Gastroesophageal sphincter (tissue), 4 donors: ENCODE results near the gene FARS2. TPM values are rescaled to one million over a fixed set of nuclear protein-coding genes. Genes with fewer than 3 reads are reported as not detected.

Experiments
- ATAC-seq: fragments of 150-250 bp; one replicate; pipeline ENCODE4 v1.9.1; 2016; ENCODE audit warnings: mild to moderate bottlenecking, moderate library complexity
- H3K27ac ChIP-seq, 4 donors: fragments of 200-600 bp; sonication (generic) in 3 of 4; 1 replicate in 3 of 4; 2 replicates in 1 of 4; pipeline ENCODE4 v1.5.1; 2016 to 2019
- H3K27me3 ChIP-seq: fragments of 200-600 bp; sonication (generic); one replicate; pipeline ENCODE4 v1.5.1; 2019
- H3K36me3 ChIP-seq, 2 donors: fragments of 200-600 bp; sonication (generic); one replicate each; pipeline ENCODE4 v1.5.1; 2019; ENCODE audit warnings: control low read depth in 1 of 2
- H3K4me1 ChIP-seq, 3 donors: fragments of 200-600 bp; sonication (generic); 1 replicate in 2 of 3; 2 replicates in 1 of 3; pipeline ENCODE4 v1.5.1; 2016 to 2019; ENCODE audit warnings: control low read depth in 2 of 3
- H3K4me3 ChIP-seq, 2 donors: fragments of 200-600 bp; sonication (generic); one replicate each; pipeline ENCODE4 v1.5.1; 2019; ENCODE audit warnings: mild to moderate bottlenecking in 1 of 2, moderate library complexity in 1 of 2
- H3K9me3 ChIP-seq, 3 donors: fragments of 200-600 bp; sonication (generic); one replicate each; pipeline ENCODE4 v1.5.1; 2017 to 2019; ENCODE audit warnings: control low read depth in 2 of 3
- CTCF ChIP-seq, 4 experiments: fragments of 200-600 bp in 2 of 4; fragments of 450-650 bp in 2 of 4; sonication (generic) in 1 of 4; IDR thresholded peaks; one replicate each; pipeline ENCODE4 v1.5.1; 2017 to 2019; ENCODE audit warnings: antibody characterized with exemption in 4 of 4, mild to moderate bottlenecking in 2 of 4, moderate library complexity in 2 of 4
- EP300 ChIP-seq: sonication (generic); formaldehyde crosslinking; IDR thresholded peaks from one replicate; pipeline ENCODE4 v1.6.1; 2017; ENCODE audit warnings: antibody characterized with exemption, mild to moderate bottlenecking
- POLR2A ChIP-seq, 2 donors: fragments of 450-650 bp; IDR thresholded peaks; one replicate each; pipeline ENCODE4 v1.6.1; 2017; ENCODE audit warnings: antibody characterized with exemption in 2 of 2, mild to moderate bottlenecking in 2 of 2, moderate library complexity in 1 of 2
- POLR2AphosphoS5 ChIP-seq: sonication (generic); formaldehyde crosslinking; IDR thresholded peaks from one replicate; pipeline ENCODE4 v1.6.1; 2017; ENCODE audit warnings: antibody characterized with exemption
- WGBS, 2 donors: methylation state at CpG; one replicate each; pipeline ENCODE4 v1.1.5; 2018; ENCODE audit warnings: low coverage in 1 of 2; 5-methylcytosine and 5-hydroxymethylcytosine counted together
- total RNA-seq, 4 donors: library from RNA; depleted of rRNA; stranded (reverse); fragments of >200 nt; gene quantifications; one replicate each; pipeline ENCODE4 v1.1.0, GENCODE V29; 2016

Gene FARS2
- total RNA-seq, 4 donors from 2014 or later, result 9.8 to 16.3 (median 14.4) TPM

GRCh38 chr6:5707281-5708045 is 446.1 kb downstream of the FARS2 start:
- no peaks in the 10 kb centered on the region for H3K27me3 ChIP-seq
- no peaks in the 10 kb centered on the region for H3K4me1 ChIP-seq
- 93 to 96% methylated on average over 2 to 10 of the region's 17 CpGs for WGBS, 2 donors
- no peaks in the 10 kb centered on the region for H3K9me3 ChIP-seq
- ATAC-seq, result no peak
- TF ChIP-seq POLR2AphosphoS5, result no peak
- TF ChIP-seq POLR2A (IDR thresholded peaks at IDR 0.05), result no peak
- TF ChIP-seq EP300, result no peak
- TF ChIP-seq CTCF (IDR thresholded peaks at IDR 0.05), result no peak
- H3K27ac ChIP-seq, result no peak overlapping the region
- H3K36me3 ChIP-seq, result no peaks in the 10 kb centered on the region
- no peak overlapping the region for H3K4me3 ChIP-seq

DNA sequence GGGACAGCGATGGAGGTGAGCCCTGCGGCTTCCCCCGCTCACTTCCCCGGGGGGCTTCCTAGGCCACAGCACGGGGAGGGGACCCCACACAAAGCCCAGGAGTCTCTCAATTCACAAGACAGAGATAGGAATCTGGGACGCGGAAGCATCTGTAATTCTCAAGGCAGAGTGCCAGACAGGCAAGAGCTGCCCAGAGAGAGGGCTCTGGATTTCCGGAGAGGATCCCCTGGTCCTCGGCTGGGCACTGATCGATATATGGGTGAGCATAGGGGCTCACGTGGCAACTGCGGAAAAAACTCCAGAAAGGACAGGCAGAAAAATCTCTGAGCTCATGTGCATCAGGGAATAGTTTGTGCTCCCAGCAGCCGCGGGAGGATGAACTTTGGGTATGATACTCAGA is 449.2 kb downstream of the FARS2 start:
- TF ChIP-seq POLR2AphosphoS5, result no peak
- Histone ChIP-seq H3K36me3 (no peaks in the 10 kb centered on the region), H3K27me3 (no peaks in the 10 kb centered on the region), H3K4me1 (no peaks in the 10 kb centered on the region), H3K27ac (no peak overlapping the region), H3K9me3 (no peaks in the 10 kb centered on the region), H3K4me3 (no peak overlapping the region)
- ATAC-seq, result no peak
- 78 to 80% methylated on average over 3 to 7 of the region's 14 CpGs for WGBS, 2 donors

- TF ChIP-seq POLR2A (IDR thresholded peaks at IDR 0.05), result no peak
- no peak for TF ChIP-seq POLR2AphosphoS5
- no peak for TF ChIP-seq CTCF (IDR thresholded peaks at IDR 0.05)
- no peak for TF ChIP-seq EP300
- Histone ChIP-seq H3K36me3 (no peaks in the 10 kb centered on the region), H3K9me3 (peaks cover 0 to 2% (median 0%) of the 10 kb centered on the region in 3 donors), H3K27ac (no peak overlapping the region), H3K27me3 (no peaks in the 10 kb centered on the region), H3K4me1 (no peaks in the 10 kb centered on the region), H3K4me3 (no peak overlapping the region)
- WGBS, 2 donors, result 29 to 31% methylated on average over 3 to 4 of the region's 4 CpGs
- no peak for ATAC-seq
Observed at GRCh38 chr6:5710936-5711335, 449.6 kb downstream of the FARS2 start.

- Histone ChIP-seq H3K27me3 (no peaks in the 10 kb centered on the region), H3K27ac (no peak overlapping the region), H3K9me3 (peaks cover 0 to 14% (median 0%) of the 10 kb centered on the region in 3 donors), H3K4me1 (no peaks in the 10 kb centered on the region), H3K36me3 (no peaks in the 10 kb centered on the region), H3K4me3 (no peak overlapping the region)
- WGBS, 2 donors, result 74 to 76% methylated on average over 6 to 8 of the region's 10 CpGs
- TF ChIP-seq POLR2A (IDR thresholded peaks at IDR 0.05) (no peak), EP300 (no peak), POLR2AphosphoS5 (no peak), CTCF (IDR thresholded peaks at IDR 0.05) (no peak)
- ATAC-seq, result no peak
Observed at GRCh38 chr6:5712349-5713215, 451.3 kb downstream of the FARS2 start.

DNA sequence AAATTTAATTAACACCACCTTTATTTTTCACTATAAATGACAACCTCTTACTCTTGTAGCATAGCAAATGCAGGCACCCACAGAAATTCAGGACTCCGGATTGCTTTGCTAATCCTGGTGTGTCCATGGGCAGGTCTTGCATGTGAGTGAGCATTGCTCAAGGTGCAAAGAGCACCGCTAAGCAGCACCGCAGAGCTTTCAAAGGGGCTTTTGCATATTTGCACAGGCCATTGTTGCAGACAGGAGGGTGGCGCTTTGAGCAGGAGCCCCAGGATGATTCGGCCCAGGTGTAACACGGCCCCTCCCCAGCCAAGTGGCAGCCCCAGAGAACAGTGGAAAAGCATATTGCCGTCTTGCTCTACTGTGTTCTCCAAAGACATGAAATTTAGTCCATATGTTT is 452.2 kb downstream of the FARS2 start:
- Histone ChIP-seq H3K4me1 (no peaks in the 10 kb centered on the region), H3K4me3 (no peak overlapping the region), H3K27me3 (no peaks in the 10 kb centered on the region), H3K36me3 (no peaks in the 10 kb centered on the region), H3K9me3 (peaks cover 0 to 14% (median 0%) of the 10 kb centered on the region in 3 donors), H3K27ac (no peak overlapping the region)
- 61 to 86% methylated on average over 3 to 6 of the region's 7 CpGs for WGBS, 2 donors
- ATAC-seq, result no peak
- no peak for TF ChIP-seq POLR2A (IDR thresholded peaks at IDR 0.05)
- no peak for TF ChIP-seq CTCF (IDR thresholded peaks at IDR 0.05)
- TF ChIP-seq EP300, result no peak
- no peak for TF ChIP-seq POLR2AphosphoS5
